ENCODE results near the gene RCSD1.
A peak's percentile ranks its signal among the peaks of the same experiment; 100 is the strongest.

RCSD1 gene

GRCh38 chr1:167728818-167729410 lies 98.9 kb downstream of the RCSD1 start:
- H3K9ac ChIP-seq (ENCODE audit: low read length): no peak overlapping the region
- no peak overlapping the region for H2BK15ac ChIP-seq (ENCODE audit: low read depth, poor library complexity, severe bottlenecking)
- no peak overlapping the region for H2AFZ ChIP-seq (ENCODE audit: low read depth, low read length)
- H2BK120ac ChIP-seq (ENCODE audit: low read depth, low read length): no peak overlapping the region
- DNase-seq: peak; percentile 70
- H2BK5ac ChIP-seq (ENCODE audit: low read depth, low read length, poor library complexity, severe bottlenecking): no peak overlapping the region
- H3K36me3 ChIP-seq (ENCODE audit: control insufficient read depth in 1 of 2, insufficient read depth in 2 of 2, low read depth in 1 of 2, low read length in 2 of 2): peaks cover 17 to 21% of the 10 kb centered on the region in 2 experiments
- no peak overlapping the region for H4K8ac ChIP-seq (ENCODE audit: low read length)
- no peak overlapping the region for H3K4ac ChIP-seq (ENCODE audit: low read depth in 1 of 2, low read length in 2 of 2)
- no peak overlapping the region for H2AK5ac ChIP-seq (ENCODE audit: low read length, severe bottlenecking)
- 55% methylated on average over 5 of the region's 8 CpGs for WGBS
- no peaks in the 10 kb centered on the region for H3K9me3 ChIP-seq (ENCODE audit: control insufficient read depth, low read length)
- no peak overlapping the region for H2BK12ac ChIP-seq (ENCODE audit: low read length in 2 of 2)
- no peaks in the 10 kb centered on the region for H3K79me1 ChIP-seq (replicated peaks; ENCODE audit: low read length, poor library complexity, severe bottlenecking)
- no peak overlapping the region for H3K27ac ChIP-seq (ENCODE audit: low read length, poor library complexity, severe bottlenecking)
- no peak overlapping the region for H3K14ac ChIP-seq (ENCODE audit: low read length in 2 of 2)
- no peak overlapping the region for H3K18ac ChIP-seq (ENCODE audit: low read depth in 1 of 2, low read length in 2 of 2)
- H3K4me2 ChIP-seq (ENCODE audit: low read length, poor library complexity, severe bottlenecking): no peak overlapping the region
- peaks cover 3% of the 10 kb centered on the region for H3K4me1 ChIP-seq (ENCODE audit: control insufficient read depth, insufficient read depth, low read depth, low read length)
- H4K91ac ChIP-seq (ENCODE audit: low read length): no peak overlapping the region
- H3K23ac ChIP-seq (ENCODE audit: low read length in 2 of 2): no peak overlapping the region
- no peak overlapping the region for H3K4me3 ChIP-seq (ENCODE audit: insufficient read depth in 1 of 2, low read depth in 1 of 2, low read length in 2 of 2)
- H3K27me3 ChIP-seq (ENCODE audit: control insufficient read depth in 1 of 2, insufficient read depth in 1 of 2, low read length in 2 of 2): no peaks in the 10 kb centered on the region

GRCh38 chr1:167734227-167734626 lies 104.2 kb downstream of the RCSD1 start:
- Histone ChIP-seq H3K4me1 (ENCODE audit: control insufficient read depth, insufficient read depth, low read depth, low read length) (peaks cover 2% of the 10 kb centered on the region), H2BK15ac (ENCODE audit: low read depth, poor library complexity, severe bottlenecking) (no peak overlapping the region), H3K27ac (ENCODE audit: low read length, poor library complexity, severe bottlenecking) (no peak overlapping the region), H2BK120ac (ENCODE audit: low read depth, low read length) (no peak overlapping the region), H3K23ac (ENCODE audit: low read length in 2 of 2) (no peak overlapping the region), H3K4me2 (ENCODE audit: low read length, poor library complexity, severe bottlenecking) (no peak overlapping the region), H3K36me3 (ENCODE audit: control insufficient read depth in 1 of 2, insufficient read depth in 2 of 2, low read depth in 1 of 2, low read length in 2 of 2) (peaks cover 21 to 31% of the 10 kb centered on the region in 2 experiments), H3K9ac (ENCODE audit: low read length) (no peak overlapping the region), H3K4ac (ENCODE audit: low read depth in 1 of 2, low read length in 2 of 2) (no peak overlapping the region), H4K8ac (ENCODE audit: low read length) (no peak overlapping the region), H3K18ac (ENCODE audit: low read depth in 1 of 2, low read length in 2 of 2) (no peak overlapping the region), H2BK12ac (ENCODE audit: low read length in 2 of 2) (no peak overlapping the region), H2BK5ac (ENCODE audit: low read depth, low read length, poor library complexity, severe bottlenecking) (no peak overlapping the region), H3K79me1 (replicated peaks; ENCODE audit: low read length, poor library complexity, severe bottlenecking) (no peaks in the 10 kb centered on the region), H4K91ac (ENCODE audit: low read length) (no peak overlapping the region), H3K27me3 (ENCODE audit: control insufficient read depth in 1 of 2, insufficient read depth in 1 of 2, low read length in 2 of 2) (no peaks in the 10 kb centered on the region), H3K9me3 (ENCODE audit: control insufficient read depth, low read length) (no peaks in the 10 kb centered on the region), H2AK5ac (ENCODE audit: low read length, severe bottlenecking) (no peak overlapping the region), H3K4me3 (ENCODE audit: insufficient read depth in 1 of 2, low read depth in 1 of 2, low read length in 2 of 2) (no peak overlapping the region), H2AFZ (ENCODE audit: low read depth, low read length) (no peak overlapping the region), H3K14ac (ENCODE audit: low read length in 2 of 2) (no peak overlapping the region)
- no peak for DNase-seq
- 99% methylated on average over 3 of the region's 4 CpGs for WGBS

- no peak overlapping the region for H4K8ac ChIP-seq (ENCODE audit: low read length)
- H2BK120ac ChIP-seq (ENCODE audit: low read depth, low read length): no peak overlapping the region
- H3K36me3 ChIP-seq (ENCODE audit: control insufficient read depth in 1 of 2, insufficient read depth in 2 of 2, low read depth in 1 of 2, low read length in 2 of 2): peaks cover 21 to 31% of the 10 kb centered on the region in 2 experiments
- H3K4me2 ChIP-seq (ENCODE audit: low read length, poor library complexity, severe bottlenecking): no peak overlapping the region
- no peak overlapping the region for H3K4me3 ChIP-seq (ENCODE audit: insufficient read depth in 1 of 2, low read depth in 1 of 2, low read length in 2 of 2)
- H2AK5ac ChIP-seq (ENCODE audit: low read length, severe bottlenecking): no peak overlapping the region
- H2BK15ac ChIP-seq (ENCODE audit: low read depth, poor library complexity, severe bottlenecking): no peak overlapping the region
- no peaks in the 10 kb centered on the region for H3K9me3 ChIP-seq (ENCODE audit: control insufficient read depth, low read length)
- no peak overlapping the region for H2BK12ac ChIP-seq (ENCODE audit: low read length in 2 of 2)
- H3K4me1 ChIP-seq (ENCODE audit: control insufficient read depth, insufficient read depth, low read depth, low read length): peaks cover 2% of the 10 kb centered on the region
- H3K23ac ChIP-seq (ENCODE audit: low read length in 2 of 2): no peak overlapping the region
- H3K14ac ChIP-seq (ENCODE audit: low read length in 2 of 2): no peak overlapping the region
- H3K9ac ChIP-seq (ENCODE audit: low read length): no peak overlapping the region
- H4K91ac ChIP-seq (ENCODE audit: low read length): no peak overlapping the region
- H3K79me1 ChIP-seq (replicated peaks; ENCODE audit: low read length, poor library complexity, severe bottlenecking): no peaks in the 10 kb centered on the region
- DNase-seq: no peak
- no peak overlapping the region for H3K4ac ChIP-seq (ENCODE audit: low read depth in 1 of 2, low read length in 2 of 2)
- H3K27ac ChIP-seq (ENCODE audit: low read length, poor library complexity, severe bottlenecking): no peak overlapping the region
- no peak overlapping the region for H3K18ac ChIP-seq (ENCODE audit: low read depth in 1 of 2, low read length in 2 of 2)
- WGBS: no CpG with 5 or more reads among the region's 1 CpG
- no peak overlapping the region for H2BK5ac ChIP-seq (ENCODE audit: low read depth, low read length, poor library complexity, severe bottlenecking)
- H2AFZ ChIP-seq (ENCODE audit: low read depth, low read length): no peak overlapping the region
- no peaks in the 10 kb centered on the region for H3K27me3 ChIP-seq (ENCODE audit: control insufficient read depth in 1 of 2, insufficient read depth in 1 of 2, low read length in 2 of 2)
Measured at GRCh38 chr1:167734841-167735240, 104.8 kb downstream of the RCSD1 start.

- WGBS: 98% methylated on average over 3 of the region's 4 CpGs
- Histone ChIP-seq H3K23ac (ENCODE audit: low read length in 2 of 2) (no peak overlapping the region), H3K36me3 (ENCODE audit: control insufficient read depth in 1 of 2, insufficient read depth in 2 of 2, low read depth in 1 of 2, low read length in 2 of 2) (peaks cover 8 to 14% of the 10 kb centered on the region in 2 experiments), H3K18ac (ENCODE audit: low read depth in 1 of 2, low read length in 2 of 2) (no peak overlapping the region), H2BK15ac (ENCODE audit: low read depth, poor library complexity, severe bottlenecking) (no peak overlapping the region), H2AFZ (ENCODE audit: low read depth, low read length) (no peak overlapping the region), H2BK12ac (ENCODE audit: low read length in 2 of 2) (no peak overlapping the region), H3K14ac (ENCODE audit: low read length in 2 of 2) (no peak overlapping the region), H4K91ac (ENCODE audit: low read length) (no peak overlapping the region), H2AK5ac (ENCODE audit: low read length, severe bottlenecking) (no peak overlapping the region), H2BK120ac (ENCODE audit: low read depth, low read length) (no peak overlapping the region), H4K8ac (ENCODE audit: low read length) (no peak overlapping the region), H3K4me1 (ENCODE audit: control insufficient read depth, insufficient read depth, low read depth, low read length) (peaks cover 4% of the 10 kb centered on the region), H3K4ac (ENCODE audit: low read depth in 1 of 2, low read length in 2 of 2) (no peak overlapping the region), H3K9ac (ENCODE audit: low read length) (no peak overlapping the region), H3K27me3 (ENCODE audit: control insufficient read depth in 1 of 2, insufficient read depth in 1 of 2, low read length in 2 of 2) (no peaks in the 10 kb centered on the region), H3K27ac (ENCODE audit: low read length, poor library complexity, severe bottlenecking) (no peak overlapping the region), H3K4me3 (ENCODE audit: insufficient read depth in 1 of 2, low read depth in 1 of 2, low read length in 2 of 2) (no peak overlapping the region), H3K79me1 (replicated peaks; ENCODE audit: low read length, poor library complexity, severe bottlenecking) (peaks cover 2% of the 10 kb centered on the region), H3K4me2 (ENCODE audit: low read length, poor library complexity, severe bottlenecking) (no peak overlapping the region), H3K9me3 (ENCODE audit: control insufficient read depth, low read length) (no peaks in the 10 kb centered on the region), H2BK5ac (ENCODE audit: low read depth, low read length, poor library complexity, severe bottlenecking) (no peak overlapping the region)
- DNase-seq: no peak
Measured at GRCh38 chr1:167737169-167737568, 107.1 kb downstream of the RCSD1 start.

Data from mesenchymal stem cell (in vitro differentiated cells and primary cell).